ENCODE measurements around the gene S100G.
A peak's percentile ranks its signal among the peaks of the same experiment; 100 is the strongest.

S100G gene

GRCh38 chrX:16666541-16666940 is 16.6 kb downstream of the S100G start:
- Histone ChIP-seq H3K4me3 (ENCODE audit: low read length) (no peak overlapping the region), H2AFZ (ENCODE audit: low read depth, low read length) (no peak overlapping the region), H3K9me3 (ENCODE audit: insufficient read depth, low read length) (no peaks in the 10 kb centered on the region), H3K27ac (ENCODE audit: low read length) (no peak overlapping the region), H3K9ac (ENCODE audit: low read length) (no peak overlapping the region), H3K36me3 (replicated peaks; ENCODE audit: low read depth, low read length) (no peaks in the 10 kb centered on the region), H3K4me1 (ENCODE audit: low read length) (no peaks in the 10 kb centered on the region), H3K79me2 (ENCODE audit: low read length) (no peaks in the 10 kb centered on the region), H3K4me2 (ENCODE audit: low read length) (no peak overlapping the region), H3K27me3 (ENCODE audit: low read depth, low read length) (no peaks in the 10 kb centered on the region), H4K20me1 (ENCODE audit: insufficient read depth, low read length) (no peaks in the 10 kb centered on the region)
- TF ChIP-seq EZH2phosphoT487 (IDR thresholded peaks at IDR 0.05; ENCODE audit: low read depth) = no peak
- no peak for TF ChIP-seq CTCF (IDR thresholded peaks at IDR 0.05; ENCODE audit: low read depth, low read length)

- Histone ChIP-seq H3K4me2 (ENCODE audit: low read length) (no peak overlapping the region), H4K20me1 (ENCODE audit: insufficient read depth, low read length) (no peaks in the 10 kb centered on the region), H3K27ac (ENCODE audit: low read length) (no peak overlapping the region), H3K36me3 (replicated peaks; ENCODE audit: low read depth, low read length) (no peaks in the 10 kb centered on the region), H2AFZ (ENCODE audit: low read depth, low read length) (no peak overlapping the region), H3K27me3 (ENCODE audit: low read depth, low read length) (no peaks in the 10 kb centered on the region), H3K9me3 (ENCODE audit: insufficient read depth, low read length) (no peaks in the 10 kb centered on the region), H3K4me1 (ENCODE audit: low read length) (no peaks in the 10 kb centered on the region), H3K9ac (ENCODE audit: low read length) (no peak overlapping the region), H3K4me3 (ENCODE audit: low read length) (no peak overlapping the region), H3K79me2 (ENCODE audit: low read length) (no peaks in the 10 kb centered on the region)
- TF ChIP-seq EZH2phosphoT487 (IDR thresholded peaks at IDR 0.05; ENCODE audit: low read depth) = no peak
- peak; percentile 43 for TF ChIP-seq CTCF (IDR thresholded peaks at IDR 0.05; ENCODE audit: low read depth, low read length)
These were observed 21.0 kb downstream of the S100G start for GRCh38 chrX:16671005-16671404.

GRCh38 chrX:16678689-16679088 is 28.7 kb downstream of the S100G start:
- H2AFZ ChIP-seq (ENCODE audit: low read depth, low read length) = no peak overlapping the region
- H3K9ac ChIP-seq (ENCODE audit: low read length) = no peak overlapping the region

GRCh38 chrX:16683007-16683664 is 33.2 kb downstream of the S100G start:
- H3K4me2 ChIP-seq (ENCODE audit: low read length) = no peak overlapping the region
- no peak overlapping the region for H2AFZ ChIP-seq (ENCODE audit: low read depth, low read length)
- no peaks in the 10 kb centered on the region for H3K9me3 ChIP-seq (ENCODE audit: insufficient read depth, low read length)
- no peak overlapping the region for H3K27ac ChIP-seq (ENCODE audit: low read length)
- H3K36me3 ChIP-seq (replicated peaks; ENCODE audit: low read depth, low read length) = no peaks in the 10 kb centered on the region
- TF ChIP-seq CTCF (IDR thresholded peaks at IDR 0.05; ENCODE audit: low read depth, low read length) = no peak
- no peak for TF ChIP-seq EZH2phosphoT487 (IDR thresholded peaks at IDR 0.05; ENCODE audit: low read depth)
- H4K20me1 ChIP-seq (ENCODE audit: insufficient read depth, low read length) = no peaks in the 10 kb centered on the region
- H3K27me3 ChIP-seq (ENCODE audit: low read depth, low read length) = no peaks in the 10 kb centered on the region
- no peak overlapping the region for H3K4me3 ChIP-seq (ENCODE audit: low read length)
- no peaks in the 10 kb centered on the region for H3K4me1 ChIP-seq (ENCODE audit: low read length)
- H3K79me2 ChIP-seq (ENCODE audit: low read length) = no peaks in the 10 kb centered on the region
- H3K9ac ChIP-seq (ENCODE audit: low read length) = no peak overlapping the region

More at GRCh38 chrX:16678689-16679088, 28.7 kb downstream of the S100G start:
- no peak overlapping the region for H3K27ac ChIP-seq (ENCODE audit: low read length)
- no peaks in the 10 kb centered on the region for H4K20me1 ChIP-seq (ENCODE audit: insufficient read depth, low read length)
- H3K9me3 ChIP-seq (ENCODE audit: insufficient read depth, low read length) = no peaks in the 10 kb centered on the region
- H3K27me3 ChIP-seq (ENCODE audit: low read depth, low read length) = no peaks in the 10 kb centered on the region
- H3K79me2 ChIP-seq (ENCODE audit: low read length) = no peaks in the 10 kb centered on the region
- no peaks in the 10 kb centered on the region for H3K36me3 ChIP-seq (replicated peaks; ENCODE audit: low read depth, low read length)
- no peak overlapping the region for H3K4me3 ChIP-seq (ENCODE audit: low read length)
- no peaks in the 10 kb centered on the region for H3K4me1 ChIP-seq (ENCODE audit: low read length)
- no peak overlapping the region for H3K4me2 ChIP-seq (ENCODE audit: low read length)
- TF ChIP-seq EZH2phosphoT487 (IDR thresholded peaks at IDR 0.05; ENCODE audit: low read depth) (no peak), CTCF (IDR thresholded peaks at IDR 0.05; ENCODE audit: low read depth, low read length) (no peak)
